ENCODE data around the gene CFAP161. TPM values are rescaled to one million over a fixed set of nuclear protein-coding genes. Genes with fewer than 3 reads are reported as not detected.

Gene CFAP161
- total and polyA plus RNA-seq, 9 of the 15 experiments (the other 6 are each of a cell fraction or from before 2014, with no cell fraction given): 25.8 to 83.3 (median 75.6) TPM

DNA sequence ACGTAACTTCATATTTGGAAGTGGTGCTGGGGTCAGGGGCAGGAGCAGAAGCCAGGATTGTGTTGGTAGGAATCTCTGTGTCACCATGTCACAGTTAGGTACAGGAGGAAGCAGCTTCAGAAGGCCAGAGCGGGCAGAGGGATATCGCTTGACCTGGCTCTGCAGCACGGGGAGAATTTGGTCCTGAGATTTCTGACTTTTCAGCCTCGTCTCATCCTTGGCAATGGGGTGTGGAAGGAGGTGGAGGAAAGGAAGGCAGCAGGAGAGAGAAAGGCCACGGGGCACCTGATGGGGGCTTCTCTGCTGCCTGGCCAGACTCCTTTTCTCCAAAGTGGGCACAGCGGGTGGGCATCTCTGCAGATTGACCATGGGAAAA lies 63.2 kb downstream of the CFAP161 start:
- Histone ChIP-seq H2AFZ (ENCODE audit: low read depth, low read length) (no peak overlapping the region), H3K9me3 (replicated peaks; ENCODE audit: control insufficient read depth, insufficient read depth, low read depth, low read length) (no peaks in the 10 kb centered on the region), H3K4me2 (ENCODE audit: insufficient read depth, low read length) (no peak overlapping the region), H3K9ac (ENCODE audit: insufficient read depth in 1 of 2, low read depth in 2 of 2, low read length in 2 of 2) (no peak overlapping the region; a peak in 1 of 4 replicates), H3K79me2 (ENCODE audit: control insufficient read depth, insufficient read depth, low read length) (no peaks in the 10 kb centered on the region), H3K4me1 (replicated peaks in 1 of 2; ENCODE audit: control insufficient read depth in 2 of 2, insufficient read depth in 2 of 2, low read length in 2 of 2) (no peaks in the 10 kb centered on the region), H3K36me3 (ENCODE audit: control insufficient read depth, insufficient read depth, low read length) (peaks cover 3% of the 10 kb centered on the region; the same call in 1 of the 3 replicates), H4K20me1 (replicated peaks; ENCODE audit: control insufficient read depth, insufficient read depth, low read length) (no peaks in the 10 kb centered on the region), H3K27ac (ENCODE audit: extremely low read depth, low read depth, low read length) (no peak overlapping the region), H3K4me3 (no peak overlapping the region), H3K27me3 (ENCODE audit: control insufficient read depth in 2 of 2, insufficient read depth in 2 of 2, low read length in 2 of 2) (no peaks in the 10 kb centered on the region), H3K9me1 (ENCODE audit: control insufficient read depth, insufficient read depth, low read length) (no peaks in the 10 kb centered on the region)
- intact Hi-C loops (cut with micrococcal nuclease) (no loop called here), in situ Hi-C loops (cut with MboI) (no loop called here)
- TF ChIP-seq RHOXF2B (CRISPR knock-in tag; conservative IDR thresholded peaks at IDR 0.05) (no peak), BRD4 (IDR thresholded peaks at IDR 0.05) (no peak), NRF1 (conservative IDR thresholded peaks at IDR 0.05 in 1 of 2, IDR thresholded peaks at IDR 0.05 in 1 of 2) (no peak), ILK (tag; IDR thresholded peaks at IDR 0.05; ENCODE audit: borderline replicate concordance, low read depth) (no peak), ZNF175 (CRISPR knock-in tag; IDR thresholded peaks at IDR 0.05; ENCODE audit: low read depth) (no peak), ZNF431 (CRISPR knock-in tag; IDR thresholded peaks at IDR 0.05) (no peak), HDAC3 (IDR thresholded peaks at IDR 0.05; ENCODE audit: borderline replicate concordance, partially characterized antibody) (no peak), MCM3 (IDR thresholded peaks at IDR 0.05) (no peak), FOXM1 (IDR thresholded peaks at IDR 0.05; ENCODE audit: low read depth) (no peak), FOXM1 (CRISPR knock-in tag; IDR thresholded peaks at IDR 0.05; ENCODE audit: low read depth) (no peak), TSC22D4 (tag; IDR thresholded peaks at IDR 0.05) (no peak), SAP30 (IDR thresholded peaks at IDR 0.05; ENCODE audit: borderline replicate concordance, insufficient read depth, low read depth, low read length, poor library complexity, severe bottlenecking) (no peak), ELF1 (tag; IDR thresholded peaks at IDR 0.05) (no peak), SMC3 (conservative IDR thresholded peaks at IDR 0.05; ENCODE audit: insufficient read depth, low read depth, low read length) (no peak), SLC30A9 (CRISPR knock-in tag; IDR thresholded peaks at IDR 0.05) (no peak), NCOA4 (IDR thresholded peaks at IDR 0.05; ENCODE audit: partially characterized antibody) (no peak), GMEB1 (CRISPR knock-in tag; IDR thresholded peaks at IDR 0.05) (no peak), HDAC2 (IDR thresholded peaks at IDR 0.05) (no peak)
- TF ChIP-seq, protein P1, sequence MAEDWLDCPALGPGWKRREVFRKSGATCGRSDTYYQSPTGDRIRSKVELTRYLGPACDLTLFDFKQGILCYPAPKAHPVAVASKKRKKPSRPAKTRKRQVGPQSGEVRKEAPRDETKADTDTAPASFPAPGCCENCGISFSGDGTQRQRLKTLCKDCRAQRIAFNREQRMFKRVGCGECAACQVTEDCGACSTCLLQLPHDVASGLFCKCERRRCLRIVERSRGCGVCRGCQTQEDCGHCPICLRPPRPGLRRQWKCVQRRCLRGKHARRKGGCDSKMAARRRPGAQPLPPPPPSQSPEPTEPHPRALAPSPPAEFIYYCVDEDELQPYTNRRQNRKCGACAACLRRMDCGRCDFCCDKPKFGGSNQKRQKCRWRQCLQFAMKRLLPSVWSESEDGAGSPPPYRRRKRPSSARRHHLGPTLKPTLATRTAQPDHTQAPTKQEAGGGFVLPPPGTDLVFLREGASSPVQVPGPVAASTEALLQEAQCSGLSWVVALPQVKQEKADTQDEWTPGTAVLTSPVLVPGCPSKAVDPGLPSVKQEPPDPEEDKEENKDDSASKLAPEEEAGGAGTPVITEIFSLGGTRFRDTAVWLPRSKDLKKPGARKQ (CRISPR knock-in tag; IDR thresholded peaks at IDR 0.05): no peak
- ChIA-PET CTCF (ENCODE audit: low intra/inter-chr PET ratio) (no interaction called here), POLR2A (interaction anchor here (0.6 kb wide), 2 partner anchors 180 to 235 kb away, joined by 3 to 4 read pairs; no protein-coding TSS in a partner anchor)
- no TSS peak for BruUV-seq (replicated peaks)
- ATAC-seq (no peak), DNase-seq (ENCODE audit: extremely low read depth in 1 of 4, low spot score in 3 of 4) (no peak), FAIRE-seq (no peak)
- 60% methylated on average over 7 of the region's 7 CpGs for WGBS (ENCODE audit: insufficient coverage, low coverage, missing lambda C conversion rate)
